Measurements from ENCODE around the gene KPNA1. TPM values are rescaled to one million over a fixed set of nuclear protein-coding genes. Genes with fewer than 3 reads are reported as not detected.
"Not testable (repeated sequence)": the region's sequence is repeated elsewhere in the genome, so short reads cannot be mapped to it uniquely, and the experiment has no call there.

Gene KPNA1
- total and polyA plus RNA-seq, 11 donors = 13.5 to 127 (median 72.1) TPM

DNA sequence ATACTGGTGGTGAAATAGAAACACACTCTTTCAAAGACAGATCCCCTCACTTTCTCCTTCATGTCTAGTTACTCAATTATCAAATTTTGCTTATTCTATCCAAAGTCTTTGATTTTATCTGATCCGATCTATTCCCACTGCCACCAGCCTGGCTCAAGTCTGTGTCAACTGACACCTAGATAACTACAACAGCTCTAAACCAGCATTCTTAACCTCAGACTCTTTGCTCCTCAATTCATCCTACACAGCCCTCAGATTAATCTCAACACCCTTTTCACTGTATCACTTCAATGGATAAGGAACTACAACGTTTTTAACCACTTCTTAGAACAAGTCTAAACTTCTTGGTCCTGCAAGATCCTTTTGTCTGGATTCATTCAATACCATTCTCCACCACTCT, 9.1 kb downstream of the KPNA1 start:
- H3K9me3 ChIP-seq = peaks cover 0 to 14% (median 0%) of the 10 kb centered on the region in 12 donors
- no peaks in the 10 kb centered on the region for H3K27me3 ChIP-seq
- intact Hi-C loops (cut with DNase I) = no loop called here
- H3K27ac ChIP-seq = no peak overlapping the region
- H3K36me3 ChIP-seq = no peaks in the 10 kb centered on the region
- DNase-seq (no peak), ATAC-seq (no peak)
- no peak for TF ChIP-seq POLR2A (IDR thresholded peaks at IDR 0.05)
- peaks cover 0 to 49% (median 24%) of the 10 kb centered on the region in 12 donors for H3K4me1 ChIP-seq
- WGBS, 4 donors = 46 to 51% (median 50%) methylated on average over 2 of the region's 2 CpGs
- H3K4me3 ChIP-seq = no peak overlapping the region

DNA sequence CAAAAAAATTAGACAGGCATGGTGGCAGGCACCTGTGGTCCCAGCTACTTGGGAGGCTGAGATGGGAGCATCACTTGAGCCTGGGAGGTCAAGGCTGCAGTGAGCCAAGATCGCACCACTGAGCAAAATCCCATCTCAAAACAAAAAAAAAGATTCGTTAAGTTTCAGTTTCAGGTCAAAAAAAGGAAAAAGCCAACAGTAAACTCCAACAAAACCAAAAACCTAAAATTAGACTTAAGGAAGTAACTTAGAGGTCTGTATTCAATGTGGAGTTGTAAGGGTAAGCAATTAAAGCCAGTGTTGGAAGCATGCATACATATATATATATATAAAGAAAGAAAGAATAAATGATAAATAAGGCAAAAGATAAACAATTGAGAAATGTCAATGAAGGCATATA, 11.8 kb downstream of the KPNA1 start:
- intact Hi-C loops (cut with DNase I) = no loop called here
- no peak for TF ChIP-seq POLR2A (IDR thresholded peaks at IDR 0.05)
- TF ChIP-seq, protein P1, sequence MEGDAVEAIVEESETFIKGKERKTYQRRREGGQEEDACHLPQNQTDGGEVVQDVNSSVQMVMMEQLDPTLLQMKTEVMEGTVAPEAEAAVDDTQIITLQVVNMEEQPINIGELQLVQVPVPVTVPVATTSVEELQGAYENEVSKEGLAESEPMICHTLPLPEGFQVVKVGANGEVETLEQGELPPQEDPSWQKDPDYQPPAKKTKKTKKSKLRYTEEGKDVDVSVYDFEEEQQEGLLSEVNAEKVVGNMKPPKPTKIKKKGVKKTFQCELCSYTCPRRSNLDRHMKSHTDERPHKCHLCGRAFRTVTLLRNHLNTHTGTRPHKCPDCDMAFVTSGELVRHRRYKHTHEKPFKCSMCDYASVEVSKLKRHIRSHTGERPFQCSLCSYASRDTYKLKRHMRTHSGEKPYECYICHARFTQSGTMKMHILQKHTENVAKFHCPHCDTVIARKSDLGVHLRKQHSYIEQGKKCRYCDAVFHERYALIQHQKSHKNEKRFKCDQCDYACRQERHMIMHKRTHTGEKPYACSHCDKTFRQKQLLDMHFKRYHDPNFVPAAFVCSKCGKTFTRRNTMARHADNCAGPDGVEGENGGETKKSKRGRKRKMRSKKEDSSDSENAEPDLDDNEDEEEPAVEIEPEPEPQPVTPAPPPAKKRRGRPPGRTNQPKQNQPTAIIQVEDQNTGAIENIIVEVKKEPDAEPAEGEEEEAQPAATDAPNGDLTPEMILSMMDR (IDR thresholded peaks at IDR 0.05) = no peak
- Histone ChIP-seq H3K9me3 (no peaks in the 10 kb centered on the region), H3K4me3 (no peak overlapping the region), H3K27me3 (no peaks in the 10 kb centered on the region), H3K4me1 (peaks cover 0 to 48% (median 24%) of the 10 kb centered on the region in 12 donors), H3K27ac (no peak overlapping the region), H3K36me3 (no peaks in the 10 kb centered on the region)
- DNase-seq = no peak
- no peak for ATAC-seq
- 79 to 90% (median 83%) methylated on average over 2 of the region's 2 CpGs for WGBS, 4 donors

DNA sequence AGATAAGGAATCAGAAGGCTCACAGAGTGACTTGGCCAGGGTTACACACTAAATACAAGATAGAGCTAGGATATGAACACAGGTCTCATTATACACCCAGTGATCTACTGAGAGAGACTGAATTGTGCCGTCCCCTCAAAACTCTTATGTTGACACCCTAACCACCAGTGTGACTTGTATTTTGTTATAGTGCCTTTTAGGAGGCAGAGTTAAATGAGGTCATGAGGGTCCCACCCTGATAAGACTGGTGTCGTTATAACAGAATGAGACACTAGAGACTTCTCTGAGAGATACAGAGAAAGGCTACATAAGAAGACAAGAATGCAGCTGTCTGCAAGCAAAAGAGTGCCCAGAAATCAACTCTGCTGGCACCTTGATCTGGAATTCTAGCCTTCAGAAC, 12.6 kb downstream of the KPNA1 start:
- H3K9me3 ChIP-seq = no peaks in the 10 kb centered on the region
- DNase-seq (no peak), ATAC-seq (peak in 3 of 4 donors; percentile 57 to 77 (median 59))
- H3K36me3 ChIP-seq = no peaks in the 10 kb centered on the region
- no peaks in the 10 kb centered on the region for H3K27me3 ChIP-seq
- H3K4me3 ChIP-seq = no peak overlapping the region
- intact Hi-C loops (cut with DNase I) = no loop called here
- 25 to 46% (median 30%) methylated on average over 2 of the region's 2 CpGs for WGBS, 4 donors
- TF ChIP-seq, protein P1 (IDR thresholded peaks at IDR 0.05) = no peak
- TF ChIP-seq POLR2A (IDR thresholded peaks at IDR 0.05) = no peak
- H3K4me1 ChIP-seq = peaks cover 0 to 56% (median 24%) of the 10 kb centered on the region in 12 donors
- no peak overlapping the region for H3K27ac ChIP-seq

GRCh38 chr3:122500964-122501363, 13.8 kb downstream of the KPNA1 start:
- 87 to 95% (median 90%) methylated on average over 6 of the region's 6 CpGs for WGBS, 4 donors
- ATAC-seq; H3K27me3 ChIP-seq; H3K36me3 ChIP-seq; intact Hi-C loops (cut with DNase I); H3K4me3 ChIP-seq; H3K9me3 ChIP-seq; H3K27ac ChIP-seq; DNase-seq: not testable (repeated sequence)
- peaks cover 0 to 59% (median 24%) of the 10 kb centered on the region in 12 donors for H3K4me1 ChIP-seq

- Histone ChIP-seq H3K4me3 (no peak overlapping the region), H3K4me1 (peaks cover 0 to 53% (median 20%) of the 10 kb centered on the region in 12 donors), H3K36me3 (peaks cover 0 to 34% (median 29%) of the 10 kb centered on the region in 9 donors), H3K27me3 (no peaks in the 10 kb centered on the region), H3K9me3 (no peaks in the 10 kb centered on the region), H3K27ac (peak overlapping the region in 1 of 12 donors; percentile 33)
- DNase-seq = no peak
- no peak for TF ChIP-seq POLR2A (IDR thresholded peaks at IDR 0.05)
- TF ChIP-seq, protein P1 (IDR thresholded peaks at IDR 0.05) = no peak
- intact Hi-C loops (cut with DNase I) = no loop called here
- WGBS, 4 donors = 59 to 75% (median 70%) methylated on average over 1 of the region's 1 CpG
- ATAC-seq = no peak
Observed at GRCh38 chr3:122498152-122498551, 16.6 kb downstream of the KPNA1 start.

All from heart left ventricle (tissue), 16 donors.